GM21526 (cell line): ENCODE data around the gene PDZRN4.
"Not testable (repeated sequence)": the region's sequence is repeated elsewhere in the genome, so short reads cannot be mapped to it uniquely, and the experiment has no call there.

Experiments
- ATAC-seq: cut with Tn5 transposase; IDR thresholded peaks from one replicate; pipeline ENCODE4 v1.9.1; 2021; ENCODE audit warnings: moderate library complexity; ENCODE audit not compliant: unreplicated experiment, low FRiP score

PDZRN4 gene

DNA sequence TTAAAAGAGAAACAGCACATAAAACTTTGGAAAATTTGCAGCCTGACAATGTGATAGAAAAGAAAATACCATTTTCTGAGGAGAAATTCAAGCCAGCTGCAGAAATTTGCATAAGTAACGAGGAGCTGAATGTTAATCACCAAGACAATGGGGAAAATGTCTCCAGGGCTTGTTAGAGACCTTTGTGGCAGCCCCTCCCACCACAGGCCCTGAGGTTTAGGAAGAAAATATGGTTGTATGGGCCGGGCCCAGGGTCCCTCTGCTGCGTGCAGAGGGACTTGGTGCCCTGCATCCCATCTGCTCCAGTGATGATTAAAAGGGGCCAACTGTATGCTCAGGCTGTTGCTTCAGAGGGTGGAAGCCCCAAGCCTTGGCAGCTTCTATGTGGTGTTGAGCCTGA is 427.1 kb downstream of the PDZRN4 start:
- ATAC-seq, result not testable (repeated sequence)

DNA sequence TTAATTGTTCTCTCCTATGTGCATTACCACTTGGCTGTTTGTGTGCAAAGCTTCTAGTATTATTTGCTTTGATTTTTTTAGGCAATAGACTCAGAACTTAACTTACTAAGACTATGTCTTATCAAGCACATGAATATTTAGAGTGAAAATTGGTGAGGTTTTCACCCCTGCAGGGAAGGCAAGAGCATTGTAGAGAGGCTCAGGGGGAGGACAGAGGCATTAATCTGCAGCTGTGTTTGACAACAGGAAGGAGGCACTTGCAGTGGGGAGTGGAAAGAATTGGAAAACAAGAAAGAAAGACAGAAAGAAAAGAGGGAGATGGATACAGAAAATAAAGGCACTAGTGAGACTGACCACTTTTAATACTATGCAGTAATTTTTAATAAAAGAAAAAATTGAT is 431.6 kb downstream of the PDZRN4 start:
- ATAC-seq, result no peak

DNA sequence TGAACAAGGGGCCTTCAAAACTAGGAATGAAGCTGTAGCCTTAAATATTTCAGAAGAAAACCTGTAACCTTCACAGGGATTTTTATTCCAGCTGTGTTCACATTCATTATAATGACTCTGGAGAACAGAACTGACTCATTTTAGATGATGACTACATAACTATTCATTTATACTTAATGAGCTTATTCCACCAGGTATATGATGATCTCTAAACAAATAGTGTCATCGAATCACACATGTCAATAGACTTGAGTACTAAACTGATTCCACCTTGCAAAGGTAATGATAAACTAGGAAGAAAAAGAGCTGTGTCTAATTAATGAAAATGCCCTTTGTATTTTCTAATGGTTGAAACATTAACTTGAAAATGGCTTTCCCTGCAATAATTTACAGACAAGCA is 433.2 kb downstream of the PDZRN4 start:
- no peak for ATAC-seq
